ENCODE measurements around the gene CMC2. TPM values are rescaled to one million over a fixed set of nuclear protein-coding genes. Genes with fewer than 3 reads are reported as not detected.

CMC2 gene
- total RNA-seq, 1 experiment from 2014 or later: 64.2 TPM

DNA sequence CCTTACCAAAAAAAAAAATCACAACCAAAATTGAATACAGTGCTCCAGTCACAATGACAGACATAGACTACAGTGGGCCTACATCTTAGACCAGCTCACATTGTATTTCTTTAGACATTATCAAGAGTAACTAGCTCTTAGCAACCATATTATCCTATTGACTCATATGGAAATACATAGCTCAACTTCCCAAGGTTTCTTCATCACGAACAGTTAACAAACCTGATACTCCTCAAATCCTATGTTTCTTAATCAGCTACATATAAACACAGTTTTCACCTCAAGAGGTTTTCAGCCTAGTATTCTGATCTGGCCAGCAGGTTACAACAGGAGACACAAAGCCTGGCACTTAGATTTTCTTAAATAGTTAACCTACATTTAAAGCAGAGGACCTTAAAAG, 29.7 kb downstream of the CMC2 start:
- H3K23ac ChIP-seq (ENCODE audit: insufficient read length, low read depth, low read length): no peak overlapping the region
- no peaks in the 10 kb centered on the region for H3K27me3 ChIP-seq (ENCODE audit: insufficient read depth, low read length)
- H2BK5ac ChIP-seq (ENCODE audit: insufficient read length, low read length): no peak overlapping the region
- no peak overlapping the region for H2BK15ac ChIP-seq (ENCODE audit: low read depth, low read length)
- no peaks in the 10 kb centered on the region for H4K20me1 ChIP-seq (ENCODE audit: control insufficient read depth, insufficient read depth, insufficient read length)
- no peak overlapping the region for H4K5ac ChIP-seq (ENCODE audit: insufficient read length, low read depth, low read length)
- Mint-ChIP-seq H3K9me3 (no peaks in the 10 kb centered on the region), H3K4me3 (no peak overlapping the region), H3K27ac (no peak overlapping the region), H3K27me3 (ENCODE audit: low read depth) (no peaks in the 10 kb centered on the region), H3K36me3 (ENCODE audit: insufficient read depth in 1 of 3, low read depth in 3 of 3) (peaks cover 6 to 17% (median 11%) of the 10 kb centered on the region in 3 experiments; a peak in 6 of 7 replicates), H3K4me1 (peaks cover 11 to 12% of the 10 kb centered on the region in 2 experiments)
- no peak overlapping the region for H4K8ac ChIP-seq (replicated peaks; ENCODE audit: insufficient read length, low read depth, low read length)
- H3K4me2 ChIP-seq (ENCODE audit: insufficient read depth, insufficient read length, low read length): no peak overlapping the region
- no CpG with 5 or more reads among the region's 1 CpG for WGBS (ENCODE audit: extremely low coverage, insufficient read length, low lambda C conversion rate)
- no peak overlapping the region for H3K27ac ChIP-seq (ENCODE audit: insufficient read length, low read depth, low read length)
- H3K4ac ChIP-seq (ENCODE audit: low read depth, low read length): no peak overlapping the region
- DNase-seq: no peak
- H3K79me1 ChIP-seq (ENCODE audit: insufficient read depth, low read depth, low read length, poor library complexity, severe bottlenecking): no peaks in the 10 kb centered on the region
- H3K79me2 ChIP-seq (ENCODE audit: insufficient read depth, low read length): no peaks in the 10 kb centered on the region
- H2AFZ ChIP-seq (ENCODE audit: low read length): no peak overlapping the region
- H3K23me2 ChIP-seq (ENCODE audit: insufficient read length, low read depth, low read length, poor library complexity, severe bottlenecking): no peaks in the 10 kb centered on the region
- TF ChIP-seq, protein P1, sequence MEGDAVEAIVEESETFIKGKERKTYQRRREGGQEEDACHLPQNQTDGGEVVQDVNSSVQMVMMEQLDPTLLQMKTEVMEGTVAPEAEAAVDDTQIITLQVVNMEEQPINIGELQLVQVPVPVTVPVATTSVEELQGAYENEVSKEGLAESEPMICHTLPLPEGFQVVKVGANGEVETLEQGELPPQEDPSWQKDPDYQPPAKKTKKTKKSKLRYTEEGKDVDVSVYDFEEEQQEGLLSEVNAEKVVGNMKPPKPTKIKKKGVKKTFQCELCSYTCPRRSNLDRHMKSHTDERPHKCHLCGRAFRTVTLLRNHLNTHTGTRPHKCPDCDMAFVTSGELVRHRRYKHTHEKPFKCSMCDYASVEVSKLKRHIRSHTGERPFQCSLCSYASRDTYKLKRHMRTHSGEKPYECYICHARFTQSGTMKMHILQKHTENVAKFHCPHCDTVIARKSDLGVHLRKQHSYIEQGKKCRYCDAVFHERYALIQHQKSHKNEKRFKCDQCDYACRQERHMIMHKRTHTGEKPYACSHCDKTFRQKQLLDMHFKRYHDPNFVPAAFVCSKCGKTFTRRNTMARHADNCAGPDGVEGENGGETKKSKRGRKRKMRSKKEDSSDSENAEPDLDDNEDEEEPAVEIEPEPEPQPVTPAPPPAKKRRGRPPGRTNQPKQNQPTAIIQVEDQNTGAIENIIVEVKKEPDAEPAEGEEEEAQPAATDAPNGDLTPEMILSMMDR (conservative IDR thresholded peaks at IDR 0.05): no peak
- H2BK120ac ChIP-seq (ENCODE audit: low read depth, low read length, poor library complexity, severe bottlenecking): no peak overlapping the region
- H3K14ac ChIP-seq (ENCODE audit: insufficient read depth, low read length): no peak overlapping the region
- no peak overlapping the region for H3K18ac ChIP-seq (ENCODE audit: insufficient read length, low read depth, low read length)
- H2AK5ac ChIP-seq (ENCODE audit: insufficient read length, low read length): no peak overlapping the region
- no peak overlapping the region for H2BK20ac ChIP-seq (ENCODE audit: low read depth, low read length, poor library complexity, severe bottlenecking)
- H4K91ac ChIP-seq (ENCODE audit: insufficient read length, low read depth, low read length): no peak overlapping the region
- H3K9me3 ChIP-seq (ENCODE audit: control insufficient read depth, low read depth, low read length): no peaks in the 10 kb centered on the region
- H2BK12ac ChIP-seq (ENCODE audit: insufficient read length, low read depth, low read length): no peak overlapping the region
- no peak overlapping the region for H3K9ac ChIP-seq (ENCODE audit: extremely low read depth, insufficient read length, low read length)
- H3T11ph ChIP-seq (ENCODE audit: low read length): no peak overlapping the region
- H3K56ac ChIP-seq (ENCODE audit: insufficient read length, low read depth, low read length): no peak overlapping the region
- H3K4me1 ChIP-seq (ENCODE audit: insufficient read depth, low read length): no peaks in the 10 kb centered on the region
